ENCODE results near the gene PRSS33. TPM values are rescaled to one million over a fixed set of nuclear protein-coding genes. Genes with fewer than 3 reads are reported as not detected.

Gene PRSS33
- total RNA-seq, 1 donor from 2014 or later, result not detected

DNA sequence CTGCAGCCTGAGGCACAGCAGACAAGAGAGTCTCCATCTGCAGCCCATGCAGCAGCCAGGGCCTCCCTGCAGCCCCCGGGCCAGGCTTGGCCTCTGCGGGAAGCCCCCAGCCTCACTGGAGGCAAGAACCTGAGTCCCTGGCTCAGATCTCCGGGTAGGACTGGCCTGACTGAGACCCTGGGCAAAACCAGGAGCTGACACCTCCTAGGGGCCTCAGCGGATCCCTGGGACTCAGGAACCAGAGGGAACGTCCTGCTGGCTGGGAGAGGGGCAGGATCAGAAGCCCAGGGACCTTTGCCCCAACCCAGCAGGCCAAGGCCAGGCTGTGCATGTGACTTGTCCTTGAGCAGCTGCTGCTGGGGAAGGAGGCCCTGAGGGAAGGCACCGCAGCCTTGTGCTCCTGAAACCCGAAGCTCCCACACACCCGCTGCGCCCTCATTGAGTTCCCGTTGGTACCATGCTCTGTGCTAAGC is 28.0 kb upstream of the PRSS33 start:
- Histone ChIP-seq H3K4me3 (ENCODE audit: low read depth, low read length) (no peak overlapping the region), H3K27me3 (ENCODE audit: control insufficient read depth, insufficient read depth, low read length) (peaks cover 11% of the 10 kb centered on the region), H3K36me3 (ENCODE audit: control insufficient read depth, insufficient read depth, low read length) (no peaks in the 10 kb centered on the region)
- FAIRE-seq, result no peak
- TF ChIP-seq, protein P1, sequence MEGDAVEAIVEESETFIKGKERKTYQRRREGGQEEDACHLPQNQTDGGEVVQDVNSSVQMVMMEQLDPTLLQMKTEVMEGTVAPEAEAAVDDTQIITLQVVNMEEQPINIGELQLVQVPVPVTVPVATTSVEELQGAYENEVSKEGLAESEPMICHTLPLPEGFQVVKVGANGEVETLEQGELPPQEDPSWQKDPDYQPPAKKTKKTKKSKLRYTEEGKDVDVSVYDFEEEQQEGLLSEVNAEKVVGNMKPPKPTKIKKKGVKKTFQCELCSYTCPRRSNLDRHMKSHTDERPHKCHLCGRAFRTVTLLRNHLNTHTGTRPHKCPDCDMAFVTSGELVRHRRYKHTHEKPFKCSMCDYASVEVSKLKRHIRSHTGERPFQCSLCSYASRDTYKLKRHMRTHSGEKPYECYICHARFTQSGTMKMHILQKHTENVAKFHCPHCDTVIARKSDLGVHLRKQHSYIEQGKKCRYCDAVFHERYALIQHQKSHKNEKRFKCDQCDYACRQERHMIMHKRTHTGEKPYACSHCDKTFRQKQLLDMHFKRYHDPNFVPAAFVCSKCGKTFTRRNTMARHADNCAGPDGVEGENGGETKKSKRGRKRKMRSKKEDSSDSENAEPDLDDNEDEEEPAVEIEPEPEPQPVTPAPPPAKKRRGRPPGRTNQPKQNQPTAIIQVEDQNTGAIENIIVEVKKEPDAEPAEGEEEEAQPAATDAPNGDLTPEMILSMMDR (IDR thresholded peaks at IDR 0.05; ENCODE audit: insufficient read depth, low read length, severe bottlenecking), result no peak
- no peak for DNase-seq (ENCODE audit: low read depth)

DNA sequence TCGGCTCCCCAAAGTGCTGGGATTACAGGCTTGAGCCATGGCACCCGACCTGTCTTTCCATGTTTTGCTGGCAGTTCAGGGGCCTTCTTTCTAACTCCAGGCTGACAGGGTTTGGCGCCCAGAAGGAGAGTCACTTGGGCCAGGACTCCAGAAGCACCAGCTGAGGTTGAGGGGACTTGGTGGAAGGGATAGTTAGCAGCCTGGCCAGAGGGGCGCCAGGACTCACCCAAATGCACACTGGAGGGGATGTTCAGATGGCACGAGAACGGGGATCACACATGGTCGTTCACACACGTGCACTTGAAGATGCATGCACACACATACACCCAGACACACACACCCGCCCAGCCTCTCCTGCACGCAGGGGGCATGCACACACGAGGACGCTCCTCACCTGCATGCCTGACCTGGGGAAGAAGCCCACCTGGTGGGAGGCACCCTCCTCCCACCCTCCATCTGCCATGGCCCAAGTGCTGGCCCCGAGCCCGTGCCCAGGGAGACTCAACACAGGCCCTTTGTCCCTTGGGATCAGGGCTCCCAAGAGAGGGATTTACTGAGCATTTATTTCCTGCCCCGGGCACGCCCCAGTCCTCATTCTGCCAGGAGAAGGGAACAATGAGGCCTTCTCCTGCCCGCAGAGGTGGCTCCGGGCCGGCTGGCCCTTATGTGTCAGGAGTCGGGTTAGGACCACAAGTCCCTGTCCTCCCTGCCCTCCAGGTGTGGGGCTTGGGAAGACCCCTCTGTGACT is 27.4 kb upstream of the PRSS33 start:
- H3K27me3 ChIP-seq (ENCODE audit: control insufficient read depth, insufficient read depth, low read length), result peaks cover 8% of the 10 kb centered on the region
- TF ChIP-seq, protein P1 (IDR thresholded peaks at IDR 0.05; ENCODE audit: insufficient read depth, low read length, severe bottlenecking), result no peak
- no peak overlapping the region for H3K4me3 ChIP-seq (ENCODE audit: low read depth, low read length)
- H3K36me3 ChIP-seq (ENCODE audit: control insufficient read depth, insufficient read depth, low read length), result no peaks in the 10 kb centered on the region
- FAIRE-seq, result no peak
- DNase-seq (ENCODE audit: low read depth), result no peak

DNA sequence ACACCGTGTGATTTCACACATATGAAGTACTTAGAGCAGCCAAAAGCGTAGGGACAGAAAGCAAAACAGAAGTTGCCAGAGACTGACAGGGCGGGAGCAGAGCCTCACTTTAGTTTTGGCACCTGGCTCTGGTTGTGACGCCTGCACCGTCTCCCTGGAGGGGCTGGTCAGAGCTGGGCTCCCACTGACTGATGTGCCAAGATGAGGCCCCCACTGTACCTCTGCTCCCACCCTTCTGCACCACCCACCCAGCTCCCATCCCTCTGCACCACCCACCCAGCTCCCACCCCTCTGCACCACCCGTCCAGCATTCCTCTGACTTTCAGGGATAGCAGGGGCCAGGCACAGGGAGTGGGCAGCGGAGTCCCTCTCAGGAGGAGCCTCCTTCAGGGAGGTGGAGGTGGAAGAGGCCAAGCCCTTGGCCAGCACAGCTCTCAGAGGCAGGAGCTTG is 26.4 kb upstream of the PRSS33 start:
- DNase-seq (ENCODE audit: low read depth), result no peak
- TF ChIP-seq, protein P1 (IDR thresholded peaks at IDR 0.05; ENCODE audit: insufficient read depth, low read length, severe bottlenecking), result no peak
- Histone ChIP-seq H3K36me3 (ENCODE audit: control insufficient read depth, insufficient read depth, low read length) (no peaks in the 10 kb centered on the region), H3K4me3 (ENCODE audit: low read depth, low read length) (no peak overlapping the region), H3K27me3 (ENCODE audit: control insufficient read depth, insufficient read depth, low read length) (peaks cover 8% of the 10 kb centered on the region)
- no peak for FAIRE-seq

DNA sequence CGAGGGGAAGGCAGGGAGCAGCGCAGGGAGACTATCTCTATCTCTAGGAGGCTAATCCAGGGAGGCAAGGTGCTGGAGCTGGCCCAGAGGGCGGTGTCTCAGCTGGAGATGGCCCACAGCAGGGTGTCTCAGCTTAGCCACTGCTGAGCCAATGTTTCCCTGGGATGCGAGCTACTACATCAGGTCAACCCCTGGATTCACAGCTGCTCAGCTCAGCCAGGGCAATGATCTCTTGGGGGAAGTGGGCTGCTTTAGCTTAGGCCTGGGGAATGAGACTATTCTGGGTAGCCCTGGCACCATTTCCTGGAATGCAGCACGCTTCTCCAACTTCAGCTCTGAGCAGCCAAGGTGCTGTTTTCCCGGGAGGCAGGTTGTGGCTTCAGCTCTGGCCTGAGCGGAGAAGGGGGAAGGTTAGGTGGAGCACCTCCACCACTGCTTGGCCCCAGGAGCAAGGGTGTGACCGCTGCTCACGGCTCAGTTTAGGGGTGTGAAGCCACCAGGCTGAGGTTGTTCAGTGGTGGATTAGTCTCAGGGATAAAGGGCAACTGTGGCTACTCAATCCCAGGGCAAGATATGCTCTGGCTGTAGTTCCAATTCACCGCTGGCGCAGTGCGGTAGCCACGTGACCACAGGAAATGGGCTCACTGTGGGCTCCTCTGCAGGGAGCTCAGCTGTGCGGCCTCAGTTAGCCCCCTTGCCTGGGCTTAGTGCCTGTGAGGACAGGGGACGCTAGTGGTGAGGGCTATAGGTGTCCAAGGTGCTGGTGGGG is 24.5 kb upstream of the PRSS33 start:
- FAIRE-seq (peak; percentile 55), DNase-seq (ENCODE audit: low read depth) (no peak)
- Histone ChIP-seq H3K27me3 (ENCODE audit: control insufficient read depth, insufficient read depth, low read length) (peaks cover 8% of the 10 kb centered on the region), H3K4me3 (ENCODE audit: low read depth, low read length) (no peak overlapping the region), H3K36me3 (ENCODE audit: control insufficient read depth, insufficient read depth, low read length) (no peaks in the 10 kb centered on the region)
- TF ChIP-seq, protein P1 (IDR thresholded peaks at IDR 0.05; ENCODE audit: insufficient read depth, low read length, severe bottlenecking), result no peak

DNA sequence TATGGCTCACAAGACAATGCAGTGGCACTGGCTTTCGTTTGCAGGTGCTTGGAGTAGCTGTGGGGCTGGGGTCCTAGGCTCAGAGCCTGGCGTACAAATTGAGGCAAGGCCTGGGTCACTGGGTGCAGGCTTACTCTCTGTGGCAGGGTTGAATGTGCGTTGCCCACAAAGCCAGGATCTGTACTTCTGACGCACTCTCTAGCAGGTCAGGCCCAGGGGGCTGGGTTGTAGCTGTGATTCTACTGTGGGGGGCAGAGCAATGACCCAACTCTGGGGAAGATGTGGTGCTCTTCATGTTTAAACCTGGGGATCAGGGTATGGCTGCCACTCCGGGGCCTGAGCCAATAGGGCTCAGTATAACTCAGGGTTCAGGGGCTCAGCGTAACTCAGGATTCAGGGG is 23.3 kb upstream of the PRSS33 start:
- peaks cover 8% of the 10 kb centered on the region for H3K27me3 ChIP-seq (ENCODE audit: control insufficient read depth, insufficient read depth, low read length)
- TF ChIP-seq, protein P1 (IDR thresholded peaks at IDR 0.05; ENCODE audit: insufficient read depth, low read length, severe bottlenecking), result no peak
- DNase-seq (ENCODE audit: low read depth) (no peak), FAIRE-seq (no peak)
- no peak overlapping the region for H3K4me3 ChIP-seq (ENCODE audit: low read depth, low read length)
- H3K36me3 ChIP-seq (ENCODE audit: control insufficient read depth, insufficient read depth, low read length), result no peaks in the 10 kb centered on the region
